Loucy (cell line): ENCODE data around the gene ARHGAP10.

ENCODE experiments used
- H2AFZ ChIP-seq: fragments of 200-600 bp; sonication (generic); 2 replicates; pipeline ENCODE4 v1.6.0; 2016; ENCODE audit warnings: antibody characterized with exemption, mild to moderate bottlenecking, low read length, moderate library complexity
- H3F3A ChIP-seq: fragments of 200-600 bp; 2 replicates; pipeline ENCODE4 v1.6.0; 2016; ENCODE audit warnings: antibody characterized with exemption, low read depth, mild to moderate bottlenecking
- H3K27me3 ChIP-seq: fragments of 200-600 bp; sonication (generic); 2 replicates; pipeline ENCODE4 v1.6.1; 2014; ENCODE audit warnings: low read length, mild to moderate bottlenecking; ENCODE audit not compliant: insufficient read depth, poor library complexity, severe bottlenecking
- H3K36me3 ChIP-seq: fragments of 200-600 bp; sonication (generic); 2 replicates; pipeline ENCODE4 v1.6.1; 2016; ENCODE audit warnings: low read length; ENCODE audit not compliant: insufficient read depth
- H3K4me1 ChIP-seq: fragments of 200-600 bp; sonication (generic); 2 replicates; pipeline ENCODE4 v1.5.1; 2014; ENCODE audit warnings: low read length, mild to moderate bottlenecking; ENCODE audit not compliant: insufficient read depth, poor library complexity, severe bottlenecking
- H3K4me2 ChIP-seq: fragments of 200-600 bp; sonication (generic); 2 replicates; pipeline ENCODE4 v1.6.0; 2014; ENCODE audit warnings: antibody characterized with exemption, low read length, low read depth, mild to moderate bottlenecking; ENCODE audit not compliant: poor library complexity, severe bottlenecking
- H3K4me3 ChIP-seq: fragments of 200-600 bp; sonication (generic); 2 replicates; pipeline ENCODE4 v1.5.1; 2014; ENCODE audit warnings: low read length, mild to moderate bottlenecking, mixed read lengths; ENCODE audit not compliant: poor library complexity, severe bottlenecking
- H3K79me2 ChIP-seq: fragments of 200-600 bp; sonication (generic); 2 replicates; pipeline ENCODE4 v1.6.1; 2014; ENCODE audit warnings: low read length; ENCODE audit not compliant: insufficient read depth
- H3K9ac ChIP-seq: fragments of 200-600 bp; sonication (generic); 2 replicates; pipeline ENCODE4 v1.6.0; 2014; ENCODE audit warnings: mild to moderate bottlenecking, low read depth, low read length, moderate library complexity; ENCODE audit not compliant: poor library complexity, severe bottlenecking
- H3K9me2 ChIP-seq: fragments of 200-600 bp; sonication (generic); replicated peaks from 2 replicates; pipeline ENCODE4 v1.6.1; 2016; ENCODE audit warnings: low read depth, low read length, mixed read lengths
- H3K9me3 ChIP-seq: fragments of 200-600 bp; sonication (generic); 2 replicates; pipeline ENCODE4 v1.6.1; 2014; ENCODE audit warnings: mild to moderate bottlenecking, antibody characterized with exemption, low read length, low read depth; ENCODE audit not compliant: insufficient read depth
- H4K20me1 ChIP-seq: fragments of 200-600 bp; sonication (generic); 2 replicates; pipeline ENCODE4 v1.6.0; 2014; ENCODE audit warnings: antibody characterized with exemption, low read length, mild to moderate bottlenecking; ENCODE audit not compliant: insufficient read depth, poor library complexity, severe bottlenecking
- EZH2phosphoT487 ChIP-seq: fragments of 200-600 bp; IDR thresholded peaks from 2 replicates; pipeline ENCODE4 v1.6.1; 2018; ENCODE audit warnings: antibody characterized with exemption, mild to moderate bottlenecking, moderate library complexity, borderline replicate concordance
- TF ChIP-seq, protein P1 (sequence below): fragments of 200-600 bp; sonication (generic); conservative IDR thresholded peaks from 2 replicates; pipeline ENCODE4 v1.5.1; 2014; ENCODE audit warnings: mild to moderate bottlenecking, antibody characterized with exemption, low read length

The ARHGAP10 gene

GRCh38 chr4:148112231-148112982, 380.5 kb downstream of the ARHGAP10 start:
- Histone ChIP-seq H3K27me3 (no peaks in the 10 kb centered on the region), H3K4me2 (no peak overlapping the region), H2AFZ (no peak overlapping the region), H3K9me3 (no peaks in the 10 kb centered on the region), H3K4me3 (no peak overlapping the region), H3K4me1 (peaks cover 6% of the 10 kb centered on the region), H3K9ac (no peak overlapping the region), H3F3A (no peaks in the 10 kb centered on the region), H3K36me3 (no peaks in the 10 kb centered on the region), H3K79me2 (no peaks in the 10 kb centered on the region), H4K20me1 (no peaks in the 10 kb centered on the region), H3K9me2 (no peaks in the 10 kb centered on the region)
- no peak for TF ChIP-seq EZH2phosphoT487
- TF ChIP-seq, protein P1, sequence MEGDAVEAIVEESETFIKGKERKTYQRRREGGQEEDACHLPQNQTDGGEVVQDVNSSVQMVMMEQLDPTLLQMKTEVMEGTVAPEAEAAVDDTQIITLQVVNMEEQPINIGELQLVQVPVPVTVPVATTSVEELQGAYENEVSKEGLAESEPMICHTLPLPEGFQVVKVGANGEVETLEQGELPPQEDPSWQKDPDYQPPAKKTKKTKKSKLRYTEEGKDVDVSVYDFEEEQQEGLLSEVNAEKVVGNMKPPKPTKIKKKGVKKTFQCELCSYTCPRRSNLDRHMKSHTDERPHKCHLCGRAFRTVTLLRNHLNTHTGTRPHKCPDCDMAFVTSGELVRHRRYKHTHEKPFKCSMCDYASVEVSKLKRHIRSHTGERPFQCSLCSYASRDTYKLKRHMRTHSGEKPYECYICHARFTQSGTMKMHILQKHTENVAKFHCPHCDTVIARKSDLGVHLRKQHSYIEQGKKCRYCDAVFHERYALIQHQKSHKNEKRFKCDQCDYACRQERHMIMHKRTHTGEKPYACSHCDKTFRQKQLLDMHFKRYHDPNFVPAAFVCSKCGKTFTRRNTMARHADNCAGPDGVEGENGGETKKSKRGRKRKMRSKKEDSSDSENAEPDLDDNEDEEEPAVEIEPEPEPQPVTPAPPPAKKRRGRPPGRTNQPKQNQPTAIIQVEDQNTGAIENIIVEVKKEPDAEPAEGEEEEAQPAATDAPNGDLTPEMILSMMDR: no peak

DNA sequence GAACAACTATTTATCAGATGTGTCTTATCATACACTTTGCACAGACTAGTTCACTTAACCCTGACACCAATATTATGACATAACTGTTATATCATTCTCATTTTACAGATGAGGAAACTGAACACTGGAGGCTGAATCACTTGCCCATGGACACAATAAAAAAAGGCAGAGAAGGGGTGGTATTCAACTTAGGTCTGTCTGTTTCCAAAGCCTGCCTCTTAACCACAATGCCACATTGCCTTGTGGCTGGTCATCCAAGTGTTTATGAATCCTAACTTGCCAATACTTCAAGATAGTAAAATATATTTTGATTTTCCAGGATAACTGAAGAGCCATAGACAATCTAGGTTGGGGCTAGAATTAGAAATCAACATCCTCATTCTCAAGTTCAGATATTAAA, 382.5 kb downstream of the ARHGAP10 start:
- no peak overlapping the region for H2AFZ ChIP-seq
- no peaks in the 10 kb centered on the region for H4K20me1 ChIP-seq
- no peak overlapping the region for H3K4me3 ChIP-seq
- no peaks in the 10 kb centered on the region for H3K9me3 ChIP-seq
- no peaks in the 10 kb centered on the region for H3K79me2 ChIP-seq
- H3K4me1 ChIP-seq: peaks cover 6% of the 10 kb centered on the region
- no peaks in the 10 kb centered on the region for H3K36me3 ChIP-seq
- no peak overlapping the region for H3K9ac ChIP-seq
- H3K9me2 ChIP-seq: no peaks in the 10 kb centered on the region
- no peaks in the 10 kb centered on the region for H3F3A ChIP-seq
- no peak overlapping the region for H3K4me2 ChIP-seq
- TF ChIP-seq, protein P1: no peak
- TF ChIP-seq EZH2phosphoT487: no peak
- H3K27me3 ChIP-seq: no peaks in the 10 kb centered on the region

GRCh38 chr4:148116264-148116663, 384.4 kb downstream of the ARHGAP10 start:
- H2AFZ ChIP-seq: no peak overlapping the region
- H3K36me3 ChIP-seq: no peaks in the 10 kb centered on the region
- TF ChIP-seq EZH2phosphoT487: no peak
- TF ChIP-seq, protein P1: no peak
- no peak overlapping the region for H3K9ac ChIP-seq
- no peak overlapping the region for H3K4me2 ChIP-seq
- no peaks in the 10 kb centered on the region for H3K27me3 ChIP-seq
- H3K79me2 ChIP-seq: no peaks in the 10 kb centered on the region
- H3F3A ChIP-seq: no peaks in the 10 kb centered on the region
- peaks cover 6% of the 10 kb centered on the region for H3K4me1 ChIP-seq
- no peaks in the 10 kb centered on the region for H3K9me2 ChIP-seq
- no peaks in the 10 kb centered on the region for H4K20me1 ChIP-seq
- no peak overlapping the region for H3K4me3 ChIP-seq
- H3K9me3 ChIP-seq: no peaks in the 10 kb centered on the region
